GM21447 (cell line): Measurements from ENCODE around the gene SEMA6C.
A peak's percentile ranks its signal among the peaks of the same experiment; 100 is the strongest.
"Not testable (repeated sequence)": the region's sequence is repeated elsewhere in the genome, so short reads cannot be mapped to it uniquely, and the experiment has no call there.

Experiments
- ATAC-seq: cut with Tn5 transposase; IDR thresholded peaks from one replicate; pipeline ENCODE4 v1.9.1; 2021; ENCODE audit not compliant: unreplicated experiment

The SEMA6C gene, protein sequence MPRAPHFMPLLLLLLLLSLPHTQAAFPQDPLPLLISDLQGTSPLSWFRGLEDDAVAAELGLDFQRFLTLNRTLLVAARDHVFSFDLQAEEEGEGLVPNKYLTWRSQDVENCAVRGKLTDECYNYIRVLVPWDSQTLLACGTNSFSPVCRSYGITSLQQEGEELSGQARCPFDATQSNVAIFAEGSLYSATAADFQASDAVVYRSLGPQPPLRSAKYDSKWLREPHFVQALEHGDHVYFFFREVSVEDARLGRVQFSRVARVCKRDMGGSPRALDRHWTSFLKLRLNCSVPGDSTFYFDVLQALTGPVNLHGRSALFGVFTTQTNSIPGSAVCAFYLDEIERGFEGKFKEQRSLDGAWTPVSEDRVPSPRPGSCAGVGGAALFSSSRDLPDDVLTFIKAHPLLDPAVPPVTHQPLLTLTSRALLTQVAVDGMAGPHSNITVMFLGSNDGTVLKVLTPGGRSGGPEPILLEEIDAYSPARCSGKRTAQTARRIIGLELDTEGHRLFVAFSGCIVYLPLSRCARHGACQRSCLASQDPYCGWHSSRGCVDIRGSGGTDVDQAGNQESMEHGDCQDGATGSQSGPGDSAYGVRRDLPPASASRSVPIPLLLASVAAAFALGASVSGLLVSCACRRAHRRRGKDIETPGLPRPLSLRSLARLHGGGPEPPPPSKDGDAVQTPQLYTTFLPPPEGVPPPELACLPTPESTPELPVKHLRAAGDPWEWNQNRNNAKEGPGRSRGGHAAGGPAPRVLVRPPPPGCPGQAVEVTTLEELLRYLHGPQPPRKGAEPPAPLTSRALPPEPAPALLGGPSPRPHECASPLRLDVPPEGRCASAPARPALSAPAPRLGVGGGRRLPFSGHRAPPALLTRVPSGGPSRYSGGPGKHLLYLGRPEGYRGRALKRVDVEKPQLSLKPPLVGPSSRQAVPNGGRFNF

GRCh38 chr1:151146412-151147131 is at the start of gene SEMA6C:
Gene SEMA6C (minus strand): TSS chr1:151146631. CDS start chr1:151142621, 4,010 bp downstream.
- peak; percentile 99 for ATAC-seq

DNA sequence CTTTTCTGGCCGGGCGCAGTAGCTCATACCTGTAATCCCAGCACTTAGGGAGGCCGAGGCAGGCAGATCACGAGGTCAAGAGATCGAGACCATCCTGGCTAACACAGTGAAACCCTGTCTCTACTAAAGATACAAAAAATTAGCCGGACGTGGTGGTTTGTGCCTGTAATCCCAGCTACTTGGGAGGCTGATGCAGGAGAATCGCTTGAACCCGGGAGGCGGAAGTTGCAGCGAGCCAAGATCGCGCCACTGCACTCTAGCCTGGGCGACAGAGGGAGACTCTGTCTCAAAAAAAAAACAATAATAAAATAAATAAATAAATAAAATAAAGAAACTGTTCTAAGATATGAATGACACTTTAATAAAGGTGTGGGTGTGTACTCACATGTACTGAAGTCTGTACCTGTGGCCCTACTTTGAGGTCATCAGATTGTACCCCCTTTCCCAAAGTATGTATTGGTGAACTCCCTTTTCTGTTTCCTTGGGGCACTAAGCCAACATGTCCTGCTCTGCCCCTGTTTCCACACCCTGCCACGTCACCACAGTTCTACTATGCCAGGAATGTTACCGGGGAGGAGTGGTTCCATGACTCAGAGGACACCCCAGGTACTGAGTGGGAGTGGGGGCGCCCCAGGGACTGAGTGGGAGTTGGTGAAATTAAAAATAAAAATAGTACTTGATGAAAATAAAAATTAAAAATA is 48.6 kb upstream of the SEMA6C start:
- not testable (repeated sequence) for ATAC-seq

- no peak for ATAC-seq
Observed at GRCh38 chr1:151193856-151194255, 47.4 kb upstream of the SEMA6C start.

DNA sequence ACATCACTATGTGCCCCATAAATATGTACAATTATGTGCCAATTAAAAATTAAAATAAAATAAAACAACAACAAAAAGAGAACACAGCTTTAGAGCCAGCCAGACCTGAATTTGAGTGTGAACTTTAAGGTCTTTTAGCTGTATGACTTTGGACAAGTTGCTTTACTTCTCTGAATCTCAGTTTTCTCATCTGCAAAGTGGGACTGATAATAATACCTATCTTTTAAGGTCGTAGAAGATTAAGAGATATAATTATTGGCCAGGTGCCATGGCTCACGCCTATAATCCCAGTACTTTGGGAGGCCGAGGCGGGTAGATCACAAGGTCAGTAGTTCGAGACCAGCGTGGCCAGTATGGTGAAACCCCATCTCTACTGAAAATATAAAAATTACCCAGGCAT is 46.9 kb upstream of the SEMA6C start:
- ATAC-seq: no peak

- ATAC-seq: no peak
Observed at GRCh38 chr1:151192047-151192446, 45.6 kb upstream of the SEMA6C start.

DNA sequence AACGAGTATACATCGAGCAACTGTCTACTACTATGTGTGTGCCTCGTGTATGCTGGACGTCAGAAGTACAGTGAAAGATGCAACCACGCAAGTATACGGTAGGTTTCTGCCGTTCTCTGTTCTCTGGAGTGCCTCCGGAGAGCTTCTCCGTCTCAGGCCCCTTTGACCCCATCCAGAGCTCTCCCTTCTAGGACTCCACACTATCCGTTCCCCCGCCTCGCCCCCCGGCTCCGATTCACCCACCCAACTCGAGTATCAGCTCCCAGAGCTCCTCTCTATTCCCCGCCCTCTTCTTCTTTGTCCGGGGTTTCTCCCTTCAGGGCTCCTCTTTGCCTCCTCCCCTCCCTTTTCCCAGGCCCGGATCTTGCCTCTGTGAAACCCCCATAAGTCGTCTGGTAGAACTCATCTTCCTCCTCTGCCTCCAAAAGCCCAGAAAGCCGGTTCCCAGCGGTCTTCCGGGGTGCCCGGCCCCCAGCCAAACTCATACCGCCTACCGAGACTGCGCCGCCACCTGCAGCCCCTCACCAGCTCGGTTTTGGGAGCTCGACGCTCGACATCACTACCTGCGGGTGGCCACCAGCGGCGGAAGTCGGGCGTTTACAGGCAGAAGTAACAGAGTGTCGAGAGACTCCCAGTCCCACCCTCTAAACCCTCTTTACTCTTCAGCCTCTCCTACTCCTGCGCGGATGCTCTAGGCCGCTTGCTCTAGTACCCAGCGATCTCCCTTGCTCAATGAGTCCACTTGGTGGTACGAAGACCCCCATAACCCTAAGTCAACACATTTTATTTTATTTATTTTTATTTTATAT is 43.4 kb upstream of the SEMA6C start, which contains the start of gene VPS72:
Gene VPS72, minus strand, starts transcription at position 561 of the 809 bp plus-strand sequence. Its CDS starts 76 bp downstream, at position 485.
- ATAC-seq: peak; percentile 82

- ATAC-seq: not testable (repeated sequence)
Observed at GRCh38 chr1:151188667-151189066, 42.2 kb upstream of the SEMA6C start.

DNA sequence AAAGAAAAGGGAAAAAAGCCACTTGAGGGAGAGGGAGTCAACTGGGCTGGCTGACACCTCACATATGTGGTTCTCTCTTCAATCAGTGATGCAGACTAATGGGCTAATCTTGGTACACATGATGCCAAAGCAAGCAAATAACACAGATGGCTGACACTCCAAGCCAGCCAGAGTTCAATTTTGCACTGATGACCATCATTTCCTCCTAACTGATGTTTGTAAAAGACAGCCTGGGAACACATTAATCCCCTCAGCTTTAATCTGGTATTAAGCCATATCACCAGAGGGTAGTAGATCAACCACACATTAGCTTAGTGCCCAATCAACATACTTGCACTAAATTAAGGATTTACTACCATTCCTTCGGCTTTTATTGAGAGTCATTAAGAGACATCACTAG is 40.8 kb upstream of the SEMA6C start:
- ATAC-seq: no peak

- no peak for ATAC-seq
Observed at GRCh38 chr1:151184211-151184610, 37.8 kb upstream of the SEMA6C start.

DNA sequence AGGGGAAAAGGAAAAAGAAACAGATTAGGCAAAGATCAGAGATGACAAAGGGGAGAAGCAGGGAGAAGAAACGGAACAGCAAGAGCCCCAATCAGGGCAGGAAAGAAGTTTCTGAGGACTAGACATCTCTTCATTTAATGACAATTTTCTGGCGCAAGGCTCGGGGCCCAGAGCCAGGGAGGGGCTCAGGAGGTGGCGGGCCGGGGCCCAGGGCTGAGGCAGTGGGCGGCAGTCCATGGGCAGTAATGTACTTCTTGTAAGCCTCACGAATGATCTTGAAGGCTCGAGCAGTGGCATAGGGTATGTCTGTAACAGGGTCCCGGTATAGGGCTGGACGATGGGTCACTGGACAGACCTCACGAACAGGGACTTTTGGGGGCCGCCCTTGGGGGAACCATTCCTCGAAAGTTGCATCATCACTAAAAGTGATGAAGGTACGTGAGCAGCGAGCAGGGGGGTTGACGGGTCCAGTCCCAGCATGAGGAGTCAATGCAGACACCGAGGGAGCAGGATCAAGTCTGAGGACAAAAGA is 30.1 kb upstream of the SEMA6C start:
- ATAC-seq: no peak

- no peak for ATAC-seq
Observed at GRCh38 chr1:151175863-151176262, 29.4 kb upstream of the SEMA6C start, which contains the start of gene TMOD4. Gene TMOD4 (minus strand): TSS chr1:151175981. CDS start chr1:151174875, 1,106 bp downstream.

GRCh38 chr1:151175041-151175741 is 28.8 kb upstream of the SEMA6C start:
- ATAC-seq: no peak

GRCh38 chr1:151171190-151171589 is 24.8 kb upstream of the SEMA6C start:
- no peak for ATAC-seq

DNA sequence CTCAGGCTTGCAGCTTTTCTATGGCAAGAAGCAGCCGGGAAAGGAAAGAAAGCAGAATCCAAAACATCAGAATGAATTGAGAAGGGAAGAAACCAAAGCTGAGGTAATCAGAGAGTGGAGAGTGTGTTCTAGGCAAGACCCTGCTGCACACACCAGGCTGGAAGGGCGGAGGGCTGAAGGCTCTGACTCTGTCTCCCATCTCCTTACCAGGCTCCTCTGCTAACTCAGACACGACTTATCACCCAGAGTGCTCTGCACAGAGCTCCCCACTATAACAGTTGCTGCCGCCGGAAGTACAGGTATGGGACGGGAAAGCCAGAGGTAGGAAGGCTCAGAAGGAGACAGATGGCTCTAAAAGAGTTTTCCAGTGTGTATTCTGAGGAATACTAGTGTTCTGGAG is 20.7 kb upstream of the SEMA6C start:
- ATAC-seq: no peak

- peak; percentile 6 for ATAC-seq
Observed at GRCh38 chr1:151166505-151166956, 20.1 kb upstream of the SEMA6C start.

DNA sequence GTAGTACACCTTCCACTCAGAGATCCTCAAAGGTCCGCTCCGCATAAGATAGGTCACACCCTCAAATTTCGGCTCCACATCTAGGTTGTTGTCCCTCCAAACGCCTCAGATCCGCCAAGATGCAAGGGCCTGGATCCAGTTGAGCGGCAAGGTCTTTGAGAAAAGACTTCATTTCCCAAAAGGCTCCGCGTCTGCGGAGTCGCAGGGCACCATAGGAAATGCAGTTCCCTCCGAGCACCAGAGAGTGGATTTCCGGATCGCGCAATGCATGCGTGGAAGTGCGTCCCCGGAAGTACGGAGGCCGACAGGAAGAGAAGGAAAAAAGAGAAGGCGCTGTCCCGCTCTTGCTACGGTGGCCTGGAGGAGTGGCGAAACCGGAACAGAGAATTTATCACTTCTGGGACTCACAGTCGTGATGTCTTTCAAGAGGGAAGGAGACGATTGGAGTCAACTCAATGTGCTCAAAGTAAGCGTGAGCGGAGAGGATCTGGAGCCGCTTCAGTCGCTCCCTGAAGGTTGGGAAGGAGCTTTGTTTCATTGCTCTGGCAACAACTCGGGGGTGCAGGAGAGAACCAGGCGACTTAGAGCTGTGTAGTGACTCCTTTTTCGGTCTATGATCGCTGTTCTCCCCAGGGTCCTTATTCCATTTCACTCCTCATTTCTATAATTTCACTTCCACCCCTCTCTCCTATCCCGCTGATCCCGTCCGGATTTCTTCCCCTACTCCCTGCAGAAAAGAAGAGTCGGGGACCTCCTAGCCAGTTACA is 19.5 kb upstream of the SEMA6C start, which contains the start of the genes LYSMD1 and SCNM1:
Gene LYSMD1, minus strand, starts transcription at position 165 of the 767 bp plus-strand sequence. CDS start 644 bp downstream, outside the sequence.
Gene SCNM1, plus strand, starts transcription at position 407 of the 767 bp plus-strand sequence. Its CDS starts 9 bp downstream, at position 416.
- peak; percentile 86 for ATAC-seq

DNA sequence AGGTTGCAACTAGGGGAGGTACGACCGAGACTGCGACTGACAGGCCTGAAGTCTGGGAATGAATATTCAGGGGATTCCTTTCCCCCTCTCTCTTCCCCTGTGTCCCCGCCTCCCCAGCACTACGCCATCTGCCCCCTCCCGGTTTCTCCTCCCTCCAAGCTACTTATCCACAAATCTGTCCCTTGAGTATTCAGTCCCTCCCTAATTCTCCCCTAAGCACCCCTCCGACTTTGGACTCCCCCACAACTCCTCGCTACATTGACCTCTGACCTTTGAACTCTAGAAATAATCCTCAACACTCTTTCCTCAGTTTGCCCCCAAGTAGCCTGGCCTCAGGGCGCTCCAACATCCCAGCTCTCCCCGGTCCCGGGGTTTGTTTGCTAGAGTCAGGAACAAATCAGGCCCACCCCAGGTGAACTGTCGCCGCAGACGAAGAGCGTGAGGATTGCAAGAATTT is 18.9 kb upstream of the SEMA6C start:
- ATAC-seq: no peak
